Spleen (tissue), 11 donors: ENCODE results near the gene GLTP. TPM values are rescaled to one million over a fixed set of nuclear protein-coding genes. Genes with fewer than 3 reads are reported as not detected.

Experiments used
- DNase-seq: peaks from one replicate; pipeline ENCODE4 v3.0.0-alpha.2; 2020
- H3K27ac ChIP-seq, 8 donors: fragments of 200-600 bp; sonication (generic) in 7 of 8; 1 replicate in 4 of 8; 2 replicates in 4 of 8; pipeline versions ENCODE4 v1.5.0 to v1.8.0; 2016 to 2021; ENCODE audit warnings: inconsistent platforms in 4 of 8, mild to moderate bottlenecking in 4 of 8, moderate library complexity in 1 of 8
- H3K27me3 ChIP-seq, 7 donors: fragments of 200-600 bp; sonication (generic) in 6 of 7; replicated peaks in 1 of 7; 1 replicate in 4 of 7; 2 replicates in 3 of 7; pipeline versions ENCODE4 v1.5.0 to v1.8.0; 2016 to 2021; ENCODE audit warnings: inconsistent platforms in 3 of 7, mild to moderate bottlenecking in 1 of 7
- H3K36me3 ChIP-seq, 6 donors: fragments of 200-600 bp; sonication (generic) in 5 of 6; 1 replicate in 4 of 6; 2 replicates in 2 of 6; pipeline versions ENCODE4 v1.5.0 to v1.8.0; 2016 to 2021; ENCODE audit warnings: inconsistent platforms in 2 of 6
- H3K4me1 ChIP-seq, 6 donors: fragments of 200-600 bp; sonication (generic) in 5 of 6; 1 replicate in 3 of 6; 2 replicates in 3 of 6; pipeline versions ENCODE4 v1.5.0 to v1.8.0; 2016 to 2021; ENCODE audit warnings: inconsistent platforms in 3 of 6
- H3K4me3 ChIP-seq, 8 donors: fragments of 200-600 bp; sonication (generic) in 7 of 8; 1 replicate in 4 of 8; 2 replicates in 4 of 8; pipeline versions ENCODE4 v1.5.0 to v1.8.0; 2016 to 2021; ENCODE audit warnings: inconsistent platforms in 4 of 8, mild to moderate bottlenecking in 4 of 8, moderate library complexity in 2 of 8
- H3K9me3 ChIP-seq, 8 donors: fragments of 200-600 bp; sonication (generic) in 7 of 8; 1 replicate in 4 of 8; 2 replicates in 4 of 8; pipeline versions ENCODE4 v1.5.0 to v1.8.0; 2016 to 2021; ENCODE audit warnings: inconsistent platforms in 4 of 8
- POLR2A ChIP-seq, 3 donors: fragments of 450-650 bp; IDR thresholded peaks; one replicate each; pipeline ENCODE4 v1.5.1; 2017; ENCODE audit warnings: antibody characterized with exemption in 3 of 3, mild to moderate bottlenecking in 1 of 3
- POLR2AphosphoS5 ChIP-seq, 3 donors: sonication (generic); formaldehyde crosslinking; IDR thresholded peaks; one replicate each; pipeline ENCODE4 v1.5.1; 2017; ENCODE audit warnings: antibody characterized with exemption in 3 of 3
- WGBS, 5 donors: extraction: QIAGEN DNeasy Blood & Tissue Kit in 3 of 5; methylation state at CpG; one replicate each; pipeline versions ENCODE4 v1.1.5 to v1.1.7; 2013 to 2018; 5-methylcytosine and 5-hydroxymethylcytosine counted together
- intact Hi-C: fragments of 100-400 bp; cut with DNase I; formaldehyde crosslinking; loops from one replicate; pipeline ENCODE4 v1.15.0; 2023; ENCODE audit warnings: low total_unique reads
- polyA plus RNA-seq, 3 donors: library from polyadenylated mRNA; stranded (reverse); fragments of 200-250 nt; gene quantifications; one replicate each; pipeline ENCODE4 v1.2.1, GENCODE V29; 2013
- total RNA-seq, 7 donors: library from RNA; depleted of rRNA in 3 of 7; stranded (reverse); fragments of >200 nt in 3 of 7; fragmentation: NEBNext Ultra II Directional in 4 of 7; extraction: Animal tissue kit (Norgen Biotek cat#: 25700) in 4 of 7; gene quantifications; one replicate each; pipeline versions ENCODE4 v1.1.0 to v1.2.1, GENCODE V29; 2016 to 2021
- TF ChIP-seq, protein P1 (sequence below), 11 experiments: fragments of 200-600 bp in 7 of 11; fragments of 450-650 bp in 4 of 11; sonication (generic) in 4 of 11; IDR thresholded peaks in 8 of 11; conservative IDR thresholded peaks in 3 of 11; 1 replicate in 7 of 11; 2 replicates in 4 of 11; pipeline versions ENCODE4 v1.4.0 to v1.8.0; 2016 to 2021; ENCODE audit warnings: antibody characterized with exemption in 11 of 11, inconsistent platforms in 4 of 11, mild to moderate bottlenecking in 1 of 11
- donor health status: healthy with polysubstance abuse.
- donor health status: DM: no; HTN: no; CAD: no; lungs with moderate emphysema.
- donor health status: DM: no; HTN: no; CAD: no.
- donor health status: Bipolar disorder and iron deficiency.
- donor health status: healthy.
- donor health status: DM: no; HTN: no; CAD: no.
- donor health status: DM: yes; HTN: yes; CAD: no.

GLTP gene
- total and polyA plus RNA-seq, 10 donors, result 25.6 to 45.5 (median 31.8) TPM

DNA sequence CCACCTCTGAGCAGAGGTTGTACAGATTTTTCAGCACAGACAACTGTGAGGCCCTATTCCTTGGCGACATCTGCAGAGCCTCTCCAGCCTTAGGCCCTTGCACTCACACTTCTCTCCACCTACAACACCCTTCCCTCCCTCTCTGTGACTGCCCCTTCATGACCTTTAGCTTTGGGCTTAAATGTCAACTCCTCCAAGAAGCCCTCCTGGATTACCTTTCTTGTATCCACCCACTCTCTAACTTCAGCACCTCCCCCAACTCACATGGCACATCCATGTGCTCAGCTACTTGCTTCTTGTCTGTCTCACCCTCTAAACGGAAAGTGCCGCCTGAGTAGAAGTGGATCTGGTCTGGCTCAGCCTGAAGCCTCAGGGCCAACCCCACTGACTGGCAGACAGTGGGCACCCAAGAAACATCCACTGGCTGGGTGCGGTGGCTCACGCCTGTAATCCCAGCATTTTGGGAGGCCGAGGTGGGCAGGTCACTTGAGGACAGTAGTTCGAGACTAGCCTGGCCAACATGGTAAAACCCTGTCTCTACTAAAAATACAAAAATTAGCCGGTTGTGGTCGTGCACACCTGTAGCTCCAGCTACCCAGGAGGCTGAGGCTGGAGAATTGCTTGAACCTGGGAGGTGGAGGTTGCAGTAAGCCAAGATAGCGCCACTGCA is 69.3 kb downstream of the GLTP start:
- no peaks in the 10 kb centered on the region for H3K9me3 ChIP-seq
- no peaks in the 10 kb centered on the region for H3K4me1 ChIP-seq
- WGBS, 5 donors, result 88 to 92% (median 89%) methylated on average over 10 of the region's 10 CpGs
- intact Hi-C loops, result no loop called here
- H3K27me3 ChIP-seq, result no peaks in the 10 kb centered on the region
- no peak overlapping the region for H3K4me3 ChIP-seq
- TF ChIP-seq, protein P1, sequence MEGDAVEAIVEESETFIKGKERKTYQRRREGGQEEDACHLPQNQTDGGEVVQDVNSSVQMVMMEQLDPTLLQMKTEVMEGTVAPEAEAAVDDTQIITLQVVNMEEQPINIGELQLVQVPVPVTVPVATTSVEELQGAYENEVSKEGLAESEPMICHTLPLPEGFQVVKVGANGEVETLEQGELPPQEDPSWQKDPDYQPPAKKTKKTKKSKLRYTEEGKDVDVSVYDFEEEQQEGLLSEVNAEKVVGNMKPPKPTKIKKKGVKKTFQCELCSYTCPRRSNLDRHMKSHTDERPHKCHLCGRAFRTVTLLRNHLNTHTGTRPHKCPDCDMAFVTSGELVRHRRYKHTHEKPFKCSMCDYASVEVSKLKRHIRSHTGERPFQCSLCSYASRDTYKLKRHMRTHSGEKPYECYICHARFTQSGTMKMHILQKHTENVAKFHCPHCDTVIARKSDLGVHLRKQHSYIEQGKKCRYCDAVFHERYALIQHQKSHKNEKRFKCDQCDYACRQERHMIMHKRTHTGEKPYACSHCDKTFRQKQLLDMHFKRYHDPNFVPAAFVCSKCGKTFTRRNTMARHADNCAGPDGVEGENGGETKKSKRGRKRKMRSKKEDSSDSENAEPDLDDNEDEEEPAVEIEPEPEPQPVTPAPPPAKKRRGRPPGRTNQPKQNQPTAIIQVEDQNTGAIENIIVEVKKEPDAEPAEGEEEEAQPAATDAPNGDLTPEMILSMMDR (IDR thresholded peaks at IDR 0.05 in 8 of 11, conservative IDR thresholded peaks at IDR 0.05 in 3 of 11), result no peak
- no peak for TF ChIP-seq POLR2A (IDR thresholded peaks at IDR 0.05)
- TF ChIP-seq POLR2AphosphoS5 (IDR thresholded peaks at IDR 0.05), result no peak
- H3K27ac ChIP-seq, result no peak overlapping the region
- H3K36me3 ChIP-seq, result no peaks in the 10 kb centered on the region
- no peak for DNase-seq

DNA sequence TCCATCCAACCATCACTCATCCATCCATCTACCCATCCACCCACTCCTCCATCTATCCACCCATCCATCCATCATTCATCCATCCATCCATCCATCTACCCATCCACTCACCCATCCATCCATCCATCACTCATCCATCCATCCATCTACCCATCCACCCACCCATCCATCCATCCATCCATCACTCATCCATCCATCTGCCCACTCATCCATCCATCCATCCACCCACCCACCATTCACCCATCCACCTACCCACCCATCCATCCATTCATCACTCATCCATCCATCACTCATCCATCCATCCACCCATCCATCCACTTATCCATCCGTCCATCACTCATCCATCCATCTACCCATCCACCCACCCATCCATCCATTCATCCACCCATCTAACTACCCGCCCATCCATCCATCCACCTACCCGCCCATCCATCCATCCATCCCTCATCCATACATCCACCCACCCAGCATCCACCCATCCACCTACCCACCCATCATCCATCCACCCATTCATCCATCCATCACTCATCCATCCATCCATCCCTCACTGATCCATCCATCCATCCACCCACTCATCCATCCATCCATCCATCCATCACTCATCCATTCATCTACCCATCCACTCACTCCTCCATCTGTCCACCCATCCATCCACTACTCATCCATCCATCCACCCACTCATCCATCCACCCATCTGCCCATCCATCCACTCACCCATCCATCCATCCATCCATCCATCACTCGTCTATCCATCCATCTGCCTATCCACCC is 71.3 kb downstream of the GLTP start:
- intact Hi-C loops, result loop anchor here (5.0 to 10.0 kb wide), 2 partner anchors 33 to 76 kb away; partner anchors contain the start of gene GLTP
- TF ChIP-seq, protein P1 (IDR thresholded peaks at IDR 0.05 in 8 of 11, conservative IDR thresholded peaks at IDR 0.05 in 3 of 11), result no peak
- TF ChIP-seq POLR2A (IDR thresholded peaks at IDR 0.05) (no peak), POLR2AphosphoS5 (IDR thresholded peaks at IDR 0.05) (no peak)
- H3K27me3 ChIP-seq, result no peaks in the 10 kb centered on the region
- no peak for DNase-seq
- WGBS, 5 donors, result 87 to 98% (median 93%) methylated on average over 4 of the region's 4 CpGs
- H3K4me3 ChIP-seq, result no peak overlapping the region
- peaks cover 0 to 7% (median 4%) of the 10 kb centered on the region in 6 donors for H3K4me1 ChIP-seq
- no peak overlapping the region for H3K27ac ChIP-seq
- H3K9me3 ChIP-seq, result no peaks in the 10 kb centered on the region
- no peaks in the 10 kb centered on the region for H3K36me3 ChIP-seq

DNA sequence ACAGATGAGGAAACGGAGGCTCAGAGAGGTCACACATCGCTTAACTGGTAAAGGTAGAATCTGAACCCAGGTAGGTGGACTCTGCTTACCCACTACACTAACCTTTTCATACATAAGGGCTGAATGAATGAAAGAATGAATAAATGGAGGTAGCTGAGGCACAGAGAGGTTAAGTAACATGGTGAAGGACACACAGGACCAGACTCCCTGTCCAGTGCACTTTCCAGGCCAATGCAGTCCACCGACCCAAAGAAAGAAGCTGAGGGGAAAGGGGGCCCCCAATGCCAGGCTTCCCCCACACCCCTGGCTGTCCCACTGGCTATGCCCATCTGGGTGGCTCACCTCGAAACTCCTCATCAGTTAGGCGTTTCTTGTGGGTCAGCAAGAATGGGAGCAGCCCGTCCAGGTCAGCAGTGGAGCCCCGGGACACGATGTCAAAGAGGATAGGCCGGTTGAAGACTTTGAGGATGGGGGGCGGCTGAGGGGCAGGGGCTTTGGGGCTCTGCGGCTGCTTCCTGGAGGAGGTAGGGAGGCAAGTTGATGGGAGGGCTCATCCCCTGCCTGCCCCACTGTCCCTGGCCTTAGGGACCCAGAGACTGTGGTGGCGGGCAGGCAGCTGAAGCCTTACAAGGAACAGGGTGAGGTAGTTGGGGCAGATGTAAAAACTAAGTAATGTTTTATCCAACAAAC is 72.2 kb downstream of the GLTP start:
- intact Hi-C loops, result loop anchor here (5.0 to 10.0 kb wide), 2 partner anchors 34 to 77 kb away; partner anchors contain the start of gene GLTP
- Histone ChIP-seq H3K27ac (no peak overlapping the region), H3K4me3 (no peak overlapping the region), H3K27me3 (no peaks in the 10 kb centered on the region), H3K4me1 (peaks cover 0 to 7% (median 4%) of the 10 kb centered on the region in 6 donors), H3K9me3 (no peaks in the 10 kb centered on the region), H3K36me3 (no peaks in the 10 kb centered on the region)
- TF ChIP-seq POLR2AphosphoS5 (IDR thresholded peaks at IDR 0.05) (no peak), POLR2A (IDR thresholded peaks at IDR 0.05) (no peak)
- TF ChIP-seq, protein P1 (IDR thresholded peaks at IDR 0.05 in 8 of 11, conservative IDR thresholded peaks at IDR 0.05 in 3 of 11), result no peak
- 88 to 94% (median 92%) methylated on average over 12 of the region's 12 CpGs for WGBS, 5 donors
- DNase-seq, result no peak
